Measurements from ENCODE around the gene DUXA.
"Not testable (repeated sequence)": the region's sequence is repeated elsewhere in the genome, so short reads cannot be mapped to it uniquely, and the experiment has no call there.

The DUXA gene

GRCh38 chr19:57197874-57198273 is 30.6 kb upstream of the DUXA start:
- peaks cover 40 to 99% of the 10 kb centered on the region in 2 donors for H3K36me3 ChIP-seq (replicated peaks in 1 of 2; ENCODE audit: control insufficient read depth in 2 of 2, insufficient read depth in 2 of 2, low read length in 2 of 2)
- WGBS, 2 donors (ENCODE audit: extremely low coverage in 2 of 2, insufficient read length in 2 of 2, insufficient replicate concordance in 1 of 2): no CpG with 5 or more reads among the region's 6 CpGs

DNA sequence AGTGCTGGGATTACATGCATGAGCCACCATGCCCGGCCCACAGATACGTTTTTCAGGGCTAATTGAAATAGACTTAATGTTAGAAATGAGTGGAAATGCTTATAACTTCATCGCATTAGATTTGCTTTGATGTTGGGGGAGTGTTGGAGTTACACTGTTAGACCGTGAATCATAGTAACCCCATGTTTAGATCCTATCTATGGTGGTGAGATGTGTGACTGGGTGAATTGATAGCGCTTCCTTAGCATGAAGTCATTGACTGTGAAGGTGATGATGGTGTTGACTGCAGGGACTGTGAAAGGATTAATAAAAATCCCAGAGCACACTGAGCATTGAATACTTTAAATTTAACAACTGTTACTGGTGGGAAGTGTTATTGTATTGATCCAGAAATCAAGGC is 25.7 kb upstream of the DUXA start:
- Histone ChIP-seq H3K23ac (ENCODE audit: low read depth, low read length, poor library complexity) (no peak overlapping the region), H3K4ac (ENCODE audit: low read length) (no peak overlapping the region), H2BK12ac (ENCODE audit: low read length) (no peak overlapping the region), H3K9me3 (replicated peaks in 1 of 2; ENCODE audit: control insufficient read depth in 2 of 2, insufficient read depth in 1 of 2, low read depth in 1 of 2, low read length in 2 of 2) (peaks cover 17 to 31% of the 10 kb centered on the region in 2 donors), H2BK15ac (ENCODE audit: low read length) (no peak overlapping the region), H4K91ac (ENCODE audit: low read depth, low read length, poor library complexity) (no peak overlapping the region), H2AFZ (ENCODE audit: low read length) (no peak overlapping the region), H2BK5ac (ENCODE audit: low read length) (no peak overlapping the region), H2AK5ac (ENCODE audit: low read depth, low read length) (no peak overlapping the region), H3K4me2 (ENCODE audit: insufficient read depth, low read length, poor library complexity, severe bottlenecking) (no peak overlapping the region), H3K4me3 (ENCODE audit: low read length in 2 of 2) (peak overlapping the region in 1 of 2 donors; percentile 87), H3K27ac (replicated peaks; ENCODE audit: low read length) (no peak overlapping the region), H3K4me1 (ENCODE audit: control insufficient read depth in 2 of 2, insufficient read depth in 1 of 2, low read depth in 1 of 2, low read length in 2 of 2) (peaks cover 0 to 8% of the 10 kb centered on the region in 2 donors), H3K9ac (ENCODE audit: low read depth, low read length, poor library complexity) (no peak overlapping the region), H4K8ac (ENCODE audit: low read depth, low read length) (no peak overlapping the region), H3K27me3 (ENCODE audit: control insufficient read depth in 3 of 3, insufficient read depth in 3 of 3, low read depth in 1 of 3, low read length in 3 of 3) (no peaks in the 10 kb centered on the region), H3K79me1 (ENCODE audit: low read depth, low read length) (peaks cover 7% of the 10 kb centered on the region), H2BK120ac (ENCODE audit: low read depth, low read length) (no peak overlapping the region), H3K14ac (ENCODE audit: low read length) (no peak overlapping the region), H3K18ac (ENCODE audit: low read length) (no peak overlapping the region), H3K36me3 (replicated peaks in 1 of 2; ENCODE audit: control insufficient read depth in 2 of 2, insufficient read depth in 2 of 2, low read length in 2 of 2) (peaks cover 31 to 54% of the 10 kb centered on the region in 2 donors)
- WGBS, 2 donors (ENCODE audit: extremely low coverage in 2 of 2, insufficient read length in 2 of 2, insufficient replicate concordance in 1 of 2): no CpG with 5 or more reads among the region's 5 CpGs
- no peak for DNase-seq (ENCODE audit: low spot score)

More at GRCh38 chr19:57197874-57198273, 30.6 kb upstream of the DUXA start:
- H2BK120ac ChIP-seq (ENCODE audit: low read depth, low read length); H3K4me1 ChIP-seq (ENCODE audit: control insufficient read depth in 2 of 2, insufficient read depth in 1 of 2, low read depth in 1 of 2, low read length in 2 of 2); H4K8ac ChIP-seq (ENCODE audit: low read depth, low read length); H2AK5ac ChIP-seq (ENCODE audit: low read depth, low read length); H4K91ac ChIP-seq (ENCODE audit: low read depth, low read length, poor library complexity); H2BK5ac ChIP-seq (ENCODE audit: low read length); H2BK12ac ChIP-seq (ENCODE audit: low read length); H3K4me2 ChIP-seq (ENCODE audit: insufficient read depth, low read length, poor library complexity, severe bottlenecking); H3K9ac ChIP-seq (ENCODE audit: low read depth, low read length, poor library complexity); H2BK15ac ChIP-seq (ENCODE audit: low read length); H2AFZ ChIP-seq (ENCODE audit: low read length); DNase-seq (ENCODE audit: low spot score); H3K79me1 ChIP-seq (ENCODE audit: low read depth, low read length); H3K27me3 ChIP-seq (ENCODE audit: control insufficient read depth in 3 of 3, insufficient read depth in 3 of 3, low read depth in 1 of 3, low read length in 3 of 3); H3K23ac ChIP-seq (ENCODE audit: low read depth, low read length, poor library complexity); H3K18ac ChIP-seq (ENCODE audit: low read length); H3K4me3 ChIP-seq (ENCODE audit: low read length in 2 of 2); H3K27ac ChIP-seq (replicated peaks; ENCODE audit: low read length); H3K4ac ChIP-seq (ENCODE audit: low read length); H3K14ac ChIP-seq (ENCODE audit: low read length): not testable (repeated sequence)
- peaks cover 3 to 16% of the 10 kb centered on the region in 2 donors for H3K9me3 ChIP-seq (replicated peaks in 1 of 2; ENCODE audit: control insufficient read depth in 2 of 2, insufficient read depth in 1 of 2, low read depth in 1 of 2, low read length in 2 of 2)

DNA sequence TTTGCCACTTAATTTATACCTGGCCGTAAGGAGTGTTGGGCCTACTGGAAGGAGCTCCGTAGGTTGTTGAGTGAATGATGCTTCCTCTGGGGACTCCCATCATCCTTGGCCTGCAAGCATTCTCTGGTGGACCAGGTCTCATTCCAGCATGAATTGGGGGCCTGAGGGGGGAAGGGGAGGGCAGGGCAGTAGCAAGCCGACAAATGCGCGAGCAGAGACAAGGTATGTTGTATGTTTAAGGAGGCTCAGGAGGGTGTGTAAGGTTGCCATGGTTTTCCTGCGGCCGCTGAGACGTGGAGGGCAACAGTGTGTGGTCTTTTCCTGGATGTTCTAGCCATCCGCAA is 24.8 kb upstream of the DUXA start:
- Histone ChIP-seq H3K36me3 (replicated peaks in 1 of 2; ENCODE audit: control insufficient read depth in 2 of 2, insufficient read depth in 2 of 2, low read length in 2 of 2) (peaks cover 27 to 44% of the 10 kb centered on the region in 2 donors), H4K91ac (ENCODE audit: low read depth, low read length, poor library complexity) (no peak overlapping the region), H2AFZ (ENCODE audit: low read length) (peak overlapping the region; percentile 91), H3K27me3 (ENCODE audit: control insufficient read depth in 3 of 3, insufficient read depth in 3 of 3, low read depth in 1 of 3, low read length in 3 of 3) (no peaks in the 10 kb centered on the region), H3K4ac (ENCODE audit: low read length) (no peak overlapping the region), H2AK5ac (ENCODE audit: low read depth, low read length) (peak overlapping the region; percentile 58), H3K9ac (ENCODE audit: low read depth, low read length, poor library complexity) (peak overlapping the region; percentile 93), H4K8ac (ENCODE audit: low read depth, low read length) (no peak overlapping the region), H3K4me3 (ENCODE audit: low read length in 2 of 2) (peak overlapping the region; percentile 87 to 97), H3K9me3 (replicated peaks in 1 of 2; ENCODE audit: control insufficient read depth in 2 of 2, insufficient read depth in 1 of 2, low read depth in 1 of 2, low read length in 2 of 2) (peaks cover 20 to 36% of the 10 kb centered on the region in 2 donors), H2BK15ac (ENCODE audit: low read length) (no peak overlapping the region), H3K18ac (ENCODE audit: low read length) (peak overlapping the region; percentile 98), H2BK5ac (ENCODE audit: low read length) (no peak overlapping the region), H3K23ac (ENCODE audit: low read depth, low read length, poor library complexity) (no peak overlapping the region), H3K4me2 (ENCODE audit: insufficient read depth, low read length, poor library complexity, severe bottlenecking) (peak overlapping the region; percentile 79), H2BK120ac (ENCODE audit: low read depth, low read length) (no peak overlapping the region), H3K79me1 (ENCODE audit: low read depth, low read length) (peaks cover 7% of the 10 kb centered on the region), H3K14ac (ENCODE audit: low read length) (no peak overlapping the region), H3K27ac (replicated peaks; ENCODE audit: low read length) (no peak overlapping the region), H3K4me1 (ENCODE audit: control insufficient read depth in 2 of 2, insufficient read depth in 1 of 2, low read depth in 1 of 2, low read length in 2 of 2) (peaks cover 0 to 8% of the 10 kb centered on the region in 2 donors), H2BK12ac (ENCODE audit: low read length) (no peak overlapping the region)
- WGBS, 2 donors (ENCODE audit: extremely low coverage in 2 of 2, insufficient read length in 2 of 2, insufficient replicate concordance in 1 of 2): no CpG with 5 or more reads among the region's 9 CpGs
- DNase-seq (ENCODE audit: low spot score): no peak

GRCh38 chr19:57191141-57192076 is 24.1 kb upstream of the DUXA start, which contains the start of gene ZNF264:
ZNF264 (plus strand) TSS chr19:57191500; CDS start chr19:57191914, 414 bp downstream.
- DNase-seq (ENCODE audit: low spot score): peak; percentile 61

More at GRCh38 chr19:57191141-57192076, 24.1 kb upstream of the DUXA start, which contains the start of gene ZNF264:
- Histone ChIP-seq H3K4me2 (ENCODE audit: insufficient read depth, low read length, poor library complexity, severe bottlenecking) (peak within 1 kb of the TSS; percentile 79), H3K9me3 (replicated peaks in 1 of 2; ENCODE audit: control insufficient read depth in 2 of 2, insufficient read depth in 1 of 2, low read depth in 1 of 2, low read length in 2 of 2) (peaks cover 21 to 36% of the 10 kb centered on the region in 2 donors), H3K4ac (ENCODE audit: low read length) (no peak within 1 kb of the TSS), H3K36me3 (replicated peaks in 1 of 2; ENCODE audit: control insufficient read depth in 2 of 2, insufficient read depth in 2 of 2, low read length in 2 of 2) (peaks cover 22 to 38% of the 10 kb centered on the region in 2 donors), H2BK12ac (ENCODE audit: low read length) (no peak within 1 kb of the TSS), H3K14ac (ENCODE audit: low read length) (no peak within 1 kb of the TSS), H3K79me1 (ENCODE audit: low read depth, low read length) (peaks cover 7% of the 10 kb centered on the region), H3K23ac (ENCODE audit: low read depth, low read length, poor library complexity) (peak within 1 kb of the TSS; percentile 75), H3K18ac (ENCODE audit: low read length) (peak within 1 kb of the TSS; percentile 98), H2BK120ac (ENCODE audit: low read depth, low read length) (no peak within 1 kb of the TSS), H2BK15ac (ENCODE audit: low read length) (peak within 1 kb of the TSS; percentile 1), H4K91ac (ENCODE audit: low read depth, low read length, poor library complexity) (no peak within 1 kb of the TSS), H4K8ac (ENCODE audit: low read depth, low read length) (peak within 1 kb of the TSS; percentile 100), H2BK5ac (ENCODE audit: low read length) (no peak within 1 kb of the TSS), H2AK5ac (ENCODE audit: low read depth, low read length) (peak within 1 kb of the TSS; percentile 58), H3K9ac (ENCODE audit: low read depth, low read length, poor library complexity) (peak within 1 kb of the TSS; percentile 93), H2AFZ (ENCODE audit: low read length) (peak within 1 kb of the TSS; percentile 91), H3K4me1 (ENCODE audit: control insufficient read depth in 2 of 2, insufficient read depth in 1 of 2, low read depth in 1 of 2, low read length in 2 of 2) (peaks cover 0 to 8% of the 10 kb centered on the region in 2 donors), H3K27me3 (ENCODE audit: control insufficient read depth in 3 of 3, insufficient read depth in 3 of 3, low read depth in 1 of 3, low read length in 3 of 3) (no peaks in the 10 kb centered on the region), H3K4me3 (ENCODE audit: low read length in 2 of 2) (peak within 1 kb of the TSS; percentile 87 to 97), H3K27ac (replicated peaks; ENCODE audit: low read length) (peak within 1 kb of the TSS; percentile 76)
- no CpG with 5 or more reads among the region's 81 CpGs for WGBS, 2 donors (ENCODE audit: extremely low coverage in 2 of 2, insufficient read length in 2 of 2, insufficient replicate concordance in 1 of 2)

Measured in neuronal stem cell (in vitro differentiated cells).